Heart left ventricle (tissue), 16 donors: ENCODE results near the gene MRPS23. TPM values are rescaled to one million over a fixed set of nuclear protein-coding genes. Genes with fewer than 3 reads are reported as not detected.

ENCODE experiments used
- ATAC-seq, 4 donors: fragments of 200-7000 bp; cut with Tn5 transposase; one replicate each; pipeline ENCODE4 v1.9.1; 2020 to 2022; ENCODE audit warnings: moderate library complexity in 4 of 4, mild to moderate bottlenecking in 3 of 4, moderate number of reproducible peaks in 1 of 4
- DNase-seq, 5 donors: peaks; one replicate each; pipeline ENCODE4 v3.0.0-alpha.2; 2020
- H3K27ac ChIP-seq, 12 donors: fragments of 200-600 bp; sonication (generic) in 4 of 12; one replicate each; pipeline versions ENCODE4 v1.5.0 to v1.8.0; 2016 to 2022; ENCODE audit warnings: mild to moderate bottlenecking in 2 of 12
- H3K27me3 ChIP-seq, 9 donors: fragments of 200-600 bp; sonication (generic) in 2 of 9; one replicate each; pipeline versions ENCODE4 v1.5.1 to v1.8.0; 2016 to 2022; ENCODE audit warnings: mild to moderate bottlenecking in 3 of 9
- H3K36me3 ChIP-seq, 9 donors: fragments of 200-600 bp; sonication (generic) in 2 of 9; one replicate each; pipeline versions ENCODE4 v1.5.0 to v1.8.0; 2018 to 2022; ENCODE audit warnings: mild to moderate bottlenecking in 2 of 9
- H3K4me1 ChIP-seq, 12 donors: fragments of 200-600 bp; sonication (generic) in 4 of 12; one replicate each; pipeline versions ENCODE4 v1.5.0 to v1.8.0; 2016 to 2022; ENCODE audit warnings: mild to moderate bottlenecking in 3 of 12
- H3K4me3 ChIP-seq, 12 donors: fragments of 200-600 bp; sonication (generic) in 4 of 12; one replicate each; pipeline versions ENCODE4 v1.5.0 to v1.8.0; 2017 to 2022; ENCODE audit warnings: mild to moderate bottlenecking in 9 of 12, moderate library complexity in 4 of 12
- H3K9me3 ChIP-seq, 12 donors: fragments of 200-600 bp; sonication (generic) in 4 of 12; one replicate each; pipeline versions ENCODE4 v1.5.0 to v1.8.0; 2016 to 2022; ENCODE audit warnings: mild to moderate bottlenecking in 1 of 12
- POLR2A ChIP-seq, 2 donors: fragments of 450-650 bp; IDR thresholded peaks; one replicate each; pipeline ENCODE4 v1.6.1; 2017; ENCODE audit warnings: antibody characterized with exemption in 2 of 2, mild to moderate bottlenecking in 2 of 2, moderate library complexity in 2 of 2
- WGBS, 4 donors: extraction: QIAGEN DNeasy Blood & Tissue Kit in 2 of 4; methylation state at CpG; one replicate each; pipeline versions ENCODE4 v1.1.5 to v1.1.7; 2013 to 2018; 5-methylcytosine and 5-hydroxymethylcytosine counted together
- intact Hi-C, 10 donors: fragments of 100-400 bp; cut with DNase I; formaldehyde crosslinking; loops; one replicate each; pipeline versions ENCODE4 v1.11.1 to v1.14.2; 2022
- polyA plus RNA-seq, 2 donors: library from polyadenylated mRNA; stranded (reverse); fragments of 200-250 nt; gene quantifications; one replicate each; pipeline ENCODE4 v1.2.3, GENCODE V29; 2013
- total RNA-seq, 9 donors: library from RNA; depleted of rRNA in 2 of 9; stranded (reverse); fragments of >200 nt in 2 of 9; fragmentation: NEBNext Ultra II Directional in 3 of 9; extraction: Animal tissue kit (Norgen Biotek cat#: 25700) in 3 of 9; gene quantifications; one replicate each; pipeline versions ENCODE4 v1.1.0 to v1.2.4, GENCODE V29; 2016 to 2023
- TF ChIP-seq, protein P1 (sequence below), 12 donors: fragments of 200-600 bp; sonication (generic) in 4 of 12; IDR thresholded peaks; one replicate each; pipeline versions ENCODE4 v1.5.0 to v1.8.0; 2018 to 2022; ENCODE audit warnings: antibody characterized with exemption in 12 of 12, mild to moderate bottlenecking in 5 of 12
- donor health status: ischemic (EF 13 %, LVEDD 7.1; RV severe dilation, severe dysfunction).
- donor health status: healthy with polysubstance abuse.
- donor health status: DM: no; HTN: yes; CAD: no.
- donor health status: DM: no; HTN: no; CAD: no.
- donor health status: ischemic (EF 25% LVEDD 6.9; RV normal size, moderate dysfunction).
- donor health status: ischemic (EF 25% LVEDD 5.7; RV mildly dilated, moderate dysfunction).
- donor health status: healthy.
- donor health status: DM: yes; HTN: yes; CAD: no.
- donor health status: ischemic (EF 35%, LVEDD 5.7; RV mildly dilated, moderate dysfunction).
- donor health status: nonischemic (EF 11% LVEDD 7.7; RV severe dilation, severe dysfunction).
- donor health status: DM: yes; HTN: yes; CAD: no.
- donor health status: PGD.
- donor health status: ischemic (EF 29% LVEDD 5.4; RV normal size, mild dysfunction).
- donor health status: nonischemic (EF 23%, LVEDD 6.1; RV moderate dilation, normal function).

MRPS23 gene
- total and polyA plus RNA-seq, 11 donors = 23.9 to 207 (median 71.8) TPM

DNA sequence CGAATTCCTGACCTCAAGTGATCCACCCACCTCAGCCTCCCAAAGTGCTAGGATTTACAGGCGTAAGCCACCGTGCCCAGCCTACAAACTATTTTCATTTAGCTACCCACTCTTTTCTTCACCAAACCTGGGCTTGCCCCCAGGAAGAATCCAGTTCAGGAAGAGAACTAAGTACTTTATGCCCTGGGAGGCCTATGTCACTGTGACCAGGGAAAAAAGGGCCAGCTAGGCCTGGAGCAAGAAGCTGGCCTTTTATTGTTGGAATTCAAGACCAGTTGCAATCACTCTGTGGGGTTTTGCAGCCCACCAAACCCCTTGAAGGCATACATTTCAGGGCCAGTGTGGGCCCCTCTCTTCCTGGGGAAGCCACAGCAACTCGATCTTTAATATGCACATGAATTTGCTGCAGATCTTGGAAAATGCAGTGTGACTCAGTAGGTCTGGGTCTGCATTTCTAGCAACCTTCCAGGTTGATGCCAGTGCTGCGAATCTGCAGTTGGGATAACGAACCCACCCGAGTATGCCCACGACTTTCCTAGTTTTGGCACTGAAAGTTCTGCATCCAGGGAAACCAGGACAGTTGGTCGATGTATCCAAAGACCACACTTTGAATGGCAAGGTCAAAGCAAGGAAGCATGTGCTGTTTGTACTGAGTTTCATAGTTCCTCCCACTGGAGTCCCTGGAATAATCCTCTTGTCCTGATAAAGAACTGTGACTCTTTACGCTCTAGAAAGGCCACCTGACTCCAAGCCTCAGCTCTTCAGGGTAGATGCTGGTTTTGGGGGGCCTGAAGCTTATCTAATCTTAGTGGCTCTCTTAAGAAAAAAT, 7.2 kb upstream of the MRPS23 start:
- Histone ChIP-seq H3K4me1 (peaks cover 3 to 58% (median 37%) of the 10 kb centered on the region in 12 donors), H3K27ac (peak overlapping the region in 1 of 12 donors; percentile 25), H3K36me3 (no peaks in the 10 kb centered on the region), H3K27me3 (no peaks in the 10 kb centered on the region), H3K4me3 (no peak overlapping the region), H3K9me3 (no peaks in the 10 kb centered on the region)
- TF ChIP-seq POLR2A (IDR thresholded peaks at IDR 0.05) = no peak
- TF ChIP-seq, protein P1, sequence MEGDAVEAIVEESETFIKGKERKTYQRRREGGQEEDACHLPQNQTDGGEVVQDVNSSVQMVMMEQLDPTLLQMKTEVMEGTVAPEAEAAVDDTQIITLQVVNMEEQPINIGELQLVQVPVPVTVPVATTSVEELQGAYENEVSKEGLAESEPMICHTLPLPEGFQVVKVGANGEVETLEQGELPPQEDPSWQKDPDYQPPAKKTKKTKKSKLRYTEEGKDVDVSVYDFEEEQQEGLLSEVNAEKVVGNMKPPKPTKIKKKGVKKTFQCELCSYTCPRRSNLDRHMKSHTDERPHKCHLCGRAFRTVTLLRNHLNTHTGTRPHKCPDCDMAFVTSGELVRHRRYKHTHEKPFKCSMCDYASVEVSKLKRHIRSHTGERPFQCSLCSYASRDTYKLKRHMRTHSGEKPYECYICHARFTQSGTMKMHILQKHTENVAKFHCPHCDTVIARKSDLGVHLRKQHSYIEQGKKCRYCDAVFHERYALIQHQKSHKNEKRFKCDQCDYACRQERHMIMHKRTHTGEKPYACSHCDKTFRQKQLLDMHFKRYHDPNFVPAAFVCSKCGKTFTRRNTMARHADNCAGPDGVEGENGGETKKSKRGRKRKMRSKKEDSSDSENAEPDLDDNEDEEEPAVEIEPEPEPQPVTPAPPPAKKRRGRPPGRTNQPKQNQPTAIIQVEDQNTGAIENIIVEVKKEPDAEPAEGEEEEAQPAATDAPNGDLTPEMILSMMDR (IDR thresholded peaks at IDR 0.05) = no peak
- ATAC-seq = no peak
- DNase-seq = no peak
- intact Hi-C loops = loop anchor here in 7 of 10 donors (2.0 to 10.0 kb wide), 6 partner anchors 35 to 260 kb away; partner anchors contain the start of gene DYNLL2 (in 6 of the 7)
- WGBS, 4 donors = 73 to 81% (median 77%) methylated on average over 10 of the region's 10 CpGs

DNA sequence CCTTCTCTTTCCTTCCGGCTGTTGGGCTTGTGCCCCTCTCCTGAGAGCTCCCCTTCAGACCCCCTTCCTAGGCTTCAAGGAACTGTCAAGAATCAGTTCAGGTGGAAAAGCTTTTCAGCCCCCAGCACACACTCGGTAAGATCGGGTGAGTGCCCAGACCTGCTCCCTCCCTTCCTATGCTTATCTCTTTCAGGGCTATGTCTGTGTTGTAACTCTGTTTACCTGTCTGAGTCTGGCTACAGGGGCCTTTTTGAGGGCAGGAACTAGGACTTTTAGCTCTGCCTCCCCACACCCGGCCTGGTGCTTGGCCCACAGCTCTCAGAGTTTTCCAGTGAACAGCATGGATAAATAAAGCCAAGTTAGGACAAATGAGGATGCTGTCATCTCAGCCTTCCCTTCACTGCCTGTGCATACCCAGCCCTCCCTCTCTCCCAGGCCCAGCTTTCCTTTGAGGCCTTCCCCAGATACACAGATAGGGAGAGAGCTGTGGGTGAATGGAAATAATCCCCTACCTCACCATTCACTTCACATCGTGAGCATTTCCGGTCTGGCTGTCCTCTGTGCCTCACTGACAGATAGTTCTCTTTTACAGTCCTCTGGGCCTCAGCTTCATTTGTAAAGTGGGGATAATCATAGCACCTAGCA, 5.7 kb upstream of the MRPS23 start:
- Histone ChIP-seq H3K4me1 (peaks cover 0 to 57% (median 34%) of the 10 kb centered on the region in 12 donors), H3K4me3 (no peak overlapping the region), H3K27ac (peak overlapping the region in 7 of 12 donors; percentile 32 to 97 (median 92)), H3K36me3 (no peaks in the 10 kb centered on the region), H3K9me3 (no peaks in the 10 kb centered on the region), H3K27me3 (no peaks in the 10 kb centered on the region)
- intact Hi-C loops = loop anchor here in 7 of 10 donors (2.0 to 10.0 kb wide), 6 partner anchors 37 to 262 kb away; partner anchors contain the start of gene DYNLL2 (in 6 of the 7)
- ATAC-seq (no peak), DNase-seq (no peak)
- 46 to 54% (median 50%) methylated on average over 6 of the region's 6 CpGs for WGBS, 4 donors
- TF ChIP-seq POLR2A (IDR thresholded peaks at IDR 0.05) = no peak
- TF ChIP-seq, protein P1 (IDR thresholded peaks at IDR 0.05) = no peak

DNA sequence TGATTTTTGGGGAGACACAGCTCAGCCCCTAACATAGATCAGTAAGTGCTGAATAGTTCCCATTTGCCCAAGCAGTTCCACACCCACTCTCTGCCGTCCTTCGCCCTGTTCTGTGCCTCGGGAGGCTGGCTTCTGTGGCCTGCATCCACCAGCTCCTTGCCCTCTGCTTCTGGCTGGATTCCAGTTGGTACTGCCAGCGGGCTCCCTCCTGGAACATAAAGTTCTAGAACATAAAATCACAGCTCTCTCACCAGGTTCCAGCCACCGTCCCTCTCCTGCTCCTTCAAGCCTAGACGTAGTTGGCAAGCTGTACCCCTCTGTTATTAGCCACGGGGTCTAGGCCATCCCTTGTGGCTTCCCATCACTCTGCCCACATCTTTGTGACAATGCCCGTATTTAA, 3.9 kb upstream of the MRPS23 start:
- intact Hi-C loops = loop anchor here in 8 of 10 donors (5.0 to 10.0 kb wide), 3 partner anchors 39 to 234 kb away; partner anchors contain the start of gene DYNLL2 (in 6 of the 8)
- ATAC-seq (peak; percentile 0 to 40 (median 22)), DNase-seq (peak in 3 of 5 donors; percentile 52 to 88 (median 79))
- H3K4me3 ChIP-seq = no peak overlapping the region
- peak overlapping the region; percentile 88 to 97 (median 93) for H3K27ac ChIP-seq
- H3K27me3 ChIP-seq = no peaks in the 10 kb centered on the region
- TF ChIP-seq, protein P1 (IDR thresholded peaks at IDR 0.05) = no peak
- TF ChIP-seq POLR2A (IDR thresholded peaks at IDR 0.05) = no peak
- H3K4me1 ChIP-seq = peaks cover 4 to 65% (median 33%) of the 10 kb centered on the region in 12 donors
- WGBS, 4 donors = 40 to 72% (median 53%) methylated on average over 8 of the region's 8 CpGs
- no peaks in the 10 kb centered on the region for H3K9me3 ChIP-seq
- H3K36me3 ChIP-seq = peaks cover 0 to 3% (median 2%) of the 10 kb centered on the region in 9 donors

DNA sequence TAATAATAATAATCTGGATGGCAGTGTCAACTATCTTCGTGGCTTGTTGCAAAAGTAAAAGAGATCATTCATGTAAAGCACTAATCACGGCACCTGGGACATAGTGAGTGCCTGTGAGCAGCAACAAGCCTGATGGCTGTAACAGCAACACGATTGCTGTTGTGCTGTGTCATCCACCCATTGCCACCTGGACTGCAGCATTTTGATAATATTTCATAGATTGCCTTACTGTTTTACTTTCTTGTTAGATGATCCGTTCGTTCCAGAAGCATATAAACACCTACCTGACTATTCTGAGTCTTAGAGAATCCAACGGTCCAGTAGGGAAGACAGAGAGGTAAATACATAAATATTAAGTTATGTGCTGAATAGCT, 3.1 kb upstream of the MRPS23 start:
- intact Hi-C loops = loop anchor here in 8 of 10 donors (5.0 to 10.0 kb wide), 3 partner anchors 39 to 234 kb away; partner anchors contain the start of gene DYNLL2 (in 6 of the 8)

More for the DNA sequence above, 3.1 kb upstream of the MRPS23 start:
- H3K27ac ChIP-seq = peak overlapping the region; percentile 88 to 97 (median 93)
- no peak for TF ChIP-seq POLR2A (IDR thresholded peaks at IDR 0.05)
- TF ChIP-seq, protein P1 (IDR thresholded peaks at IDR 0.05) = no peak
- H3K27me3 ChIP-seq = no peaks in the 10 kb centered on the region
- H3K9me3 ChIP-seq = no peaks in the 10 kb centered on the region
- no peak for ATAC-seq
- no peak overlapping the region for H3K4me3 ChIP-seq
- peaks cover 0 to 11% (median 4%) of the 10 kb centered on the region in 9 donors for H3K36me3 ChIP-seq
- peaks cover 4 to 68% (median 35%) of the 10 kb centered on the region in 12 donors for H3K4me1 ChIP-seq
- WGBS, 4 donors = 59 to 61% (median 60%) methylated on average over 6 of the region's 6 CpGs
- no peak for DNase-seq
